BJ (cell line): ENCODE results near the gene VIT. TPM values are rescaled to one million over a fixed set of nuclear protein-coding genes. Genes with fewer than 3 reads are reported as not detected.
A peak's percentile ranks its signal among the peaks of the same experiment; 100 is the strongest.

Experiments used
- CTCF ChIA-PET: fragments of 350-600 bp; formaldehyde crosslinking; extraction: SDS; loops from one replicate; lab custom pipeline; 2021; ENCODE audit warnings: antibody characterized with exemption, inconsistent platforms; lab: Yijun Ruan, JAX
- POLR2A ChIA-PET: fragments of 300-600 bp; sonication (Branson Sonifier 250); formaldehyde crosslinking; extraction: SDS; loops from one replicate; lab custom pipeline; 2021; ENCODE audit warnings: antibody characterized with exemption; lab: Charles Lee
- DNase-seq: peaks from one replicate; pipeline ENCODE4 v3.0.0-alpha.2; 2011; ENCODE audit warnings: low read depth
- H3K27me3 ChIP-seq: 2 replicates; pipeline ENCODE4 v1.6.0; 2011; ENCODE audit warnings: low read length; ENCODE audit not compliant: control insufficient read depth, insufficient read depth
- H3K36me3 ChIP-seq: 2 replicates; pipeline ENCODE4 v1.5.1; 2011; ENCODE audit warnings: low read length; ENCODE audit not compliant: control insufficient read depth, insufficient read depth
- H3K4me3 ChIP-seq: 2 replicates; pipeline ENCODE4 v1.5.1; 2011; ENCODE audit warnings: low read depth, mild to moderate bottlenecking, control low read depth, low read length
- CTCF ChIP-seq: IDR thresholded peaks from 2 replicates; pipeline ENCODE4 v1.5.1; 2011; ENCODE audit warnings: low read depth, mild to moderate bottlenecking, control low read depth, inconsistent platforms, low read length, moderate library complexity; ENCODE audit not compliant: insufficient read depth
- polyA plus RNA-seq: library from polyadenylated mRNA; depleted of rRNA; stranded (reverse); fragments of >200 nt; gene quantifications from 2 replicates; pipeline ENCODE4 v1.2.3, GENCODE V29; 2011

VIT gene
- polyA plus RNA-seq, 1 experiment, result 41.1 TPM

GRCh38 chr2:36769106-36769505 is 72.6 kb downstream of the VIT start:
- Histone ChIP-seq H3K27me3 (no peaks in the 10 kb centered on the region), H3K4me3 (no peak overlapping the region), H3K36me3 (no peaks in the 10 kb centered on the region)
- TF ChIP-seq CTCF, result no peak
- ChIA-PET POLR2A (no interaction called here), CTCF (interaction anchor here (0.6 to 2.9 kb wide), 7 partner anchors 9 to 97 kb away, joined by 3 to 16 read pairs (median 4); partner anchors contain the start of gene VIT)
- no peak for DNase-seq

GRCh38 chr2:36770542-36771287 is 74.2 kb downstream of the VIT start:
- TF ChIP-seq CTCF, result peak; percentile 69
- Histone ChIP-seq H3K4me3 (no peak overlapping the region), H3K36me3 (no peaks in the 10 kb centered on the region), H3K27me3 (no peaks in the 10 kb centered on the region)
- ChIA-PET CTCF (interaction anchor here (0.6 to 2.9 kb wide), 16 partner anchors 9 to 818 kb away, joined by 3 to 16 read pairs (median 4); partner anchors contain the start of gene VIT), POLR2A (interaction anchor here (0.6 kb wide), 1 partner anchor 314 kb away, joined by 6 read pairs; no protein-coding TSS in a partner anchor)
- DNase-seq, result no peak

- no peak for TF ChIP-seq CTCF
- DNase-seq, result no peak
- Histone ChIP-seq H3K4me3 (no peak overlapping the region), H3K27me3 (no peaks in the 10 kb centered on the region), H3K36me3 (no peaks in the 10 kb centered on the region)
- ChIA-PET CTCF (interaction anchor here (0.9 to 1.7 kb wide), 2 partner anchors 17 to 67 kb away, joined by 3 read pairs; no protein-coding TSS in a partner anchor), POLR2A (no interaction called here)
These were observed 75.2 kb downstream of the VIT start for GRCh38 chr2:36771671-36772070.

GRCh38 chr2:36773947-36774346 is 77.4 kb downstream of the VIT start:
- H3K4me3 ChIP-seq, result no peak overlapping the region
- no peaks in the 10 kb centered on the region for H3K36me3 ChIP-seq
- ChIA-PET CTCF (interaction anchor here (1.5 kb wide), 2 partner anchors 11 to 12 kb away, joined by 4 to 10 read pairs; no protein-coding TSS in a partner anchor), POLR2A (no interaction called here)
- DNase-seq, result no peak
- H3K27me3 ChIP-seq, result no peaks in the 10 kb centered on the region
- no peak for TF ChIP-seq CTCF

GRCh38 chr2:36775261-36775660 is 78.8 kb downstream of the VIT start:
- H3K27me3 ChIP-seq, result no peaks in the 10 kb centered on the region
- no peak for DNase-seq
- POLR2A ChIA-PET, result no interaction called here
- no peak overlapping the region for H3K4me3 ChIP-seq
- CTCF ChIA-PET, result interaction anchor here (1.0 to 1.8 kb wide), 5 partner anchors 9 to 66 kb away, joined by 3 to 6 read pairs (median 4); no protein-coding TSS in a partner anchor
- TF ChIP-seq CTCF, result no peak
- no peaks in the 10 kb centered on the region for H3K36me3 ChIP-seq
